ENCODE results near the gene PCGF2.

Gene PCGF2

DNA sequence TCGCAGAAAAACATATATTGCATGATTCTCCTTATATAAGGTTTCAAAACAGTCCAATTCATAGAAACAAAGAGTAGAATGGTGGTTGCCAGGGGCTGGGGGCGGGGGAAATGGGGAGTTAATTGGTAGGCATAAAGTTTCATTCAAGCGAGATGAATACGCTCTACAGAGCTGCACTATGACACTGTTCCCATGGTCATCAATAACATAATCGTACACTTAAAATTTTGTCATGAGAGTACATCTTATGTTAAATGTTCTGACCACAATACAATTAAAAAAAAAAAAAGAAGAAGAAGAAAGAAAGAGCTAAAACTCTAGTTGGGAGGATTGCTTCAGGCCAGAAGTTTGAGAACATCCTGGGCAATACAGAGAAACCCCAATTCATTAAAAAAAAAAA lies 46.1 kb upstream of the PCGF2 start:
- TF ChIP-seq ZNF8 (CRISPR knock-in tag; IDR thresholded peaks at IDR 0.05) (no peak), ZFP3 (CRISPR knock-in tag; IDR thresholded peaks at IDR 0.05) (no peak), ZFP30 (CRISPR knock-in tag; IDR thresholded peaks at IDR 0.05) (no peak), ZNF565 (CRISPR knock-in tag; conservative IDR thresholded peaks at IDR 0.05; ENCODE audit: low read depth) (no peak), TCF4 (CRISPR knock-in tag; IDR thresholded peaks at IDR 0.05; ENCODE audit: borderline replicate concordance) (no peak), RARB (CRISPR knock-in tag; IDR thresholded peaks at IDR 0.05) (no peak), TOX (CRISPR knock-in tag; IDR thresholded peaks at IDR 0.05; ENCODE audit: borderline replicate concordance) (no peak), ESRRG (CRISPR knock-in tag; IDR thresholded peaks at IDR 0.05) (no peak), BACH2 (CRISPR knock-in tag; IDR thresholded peaks at IDR 0.05; ENCODE audit: borderline replicate concordance) (no peak), ZC3H10 (CRISPR knock-in tag; IDR thresholded peaks at IDR 0.05) (no peak), SNAI2 (CRISPR knock-in tag; IDR thresholded peaks at IDR 0.05) (no peak)
- TF ChIP-seq, protein P1, sequence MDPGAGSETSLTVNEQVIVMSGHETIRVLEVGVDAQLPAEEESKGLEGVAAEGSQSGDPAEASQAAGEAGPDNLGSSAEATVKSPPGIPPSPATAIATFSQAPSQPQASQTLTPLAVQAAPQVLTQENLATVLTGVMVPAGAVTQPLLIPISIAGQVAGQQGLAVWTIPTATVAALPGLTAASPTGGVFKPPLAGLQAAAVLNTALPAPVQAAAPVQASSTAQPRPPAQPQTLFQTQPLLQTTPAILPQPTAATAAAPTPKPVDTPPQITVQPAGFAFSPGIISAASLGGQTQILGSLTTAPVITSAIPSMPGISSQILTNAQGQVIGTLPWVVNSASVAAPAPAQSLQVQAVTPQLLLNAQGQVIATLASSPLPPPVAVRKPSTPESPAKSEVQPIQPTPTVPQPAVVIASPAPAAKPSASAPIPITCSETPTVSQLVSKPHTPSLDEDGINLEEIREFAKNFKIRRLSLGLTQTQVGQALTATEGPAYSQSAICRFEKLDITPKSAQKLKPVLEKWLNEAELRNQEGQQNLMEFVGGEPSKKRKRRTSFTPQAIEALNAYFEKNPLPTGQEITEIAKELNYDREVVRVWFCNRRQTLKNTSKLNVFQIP (CRISPR knock-in tag; IDR thresholded peaks at IDR 0.05; ENCODE audit: borderline replicate concordance, low read depth) = no peak
- TF ChIP-seq, protein P2, sequence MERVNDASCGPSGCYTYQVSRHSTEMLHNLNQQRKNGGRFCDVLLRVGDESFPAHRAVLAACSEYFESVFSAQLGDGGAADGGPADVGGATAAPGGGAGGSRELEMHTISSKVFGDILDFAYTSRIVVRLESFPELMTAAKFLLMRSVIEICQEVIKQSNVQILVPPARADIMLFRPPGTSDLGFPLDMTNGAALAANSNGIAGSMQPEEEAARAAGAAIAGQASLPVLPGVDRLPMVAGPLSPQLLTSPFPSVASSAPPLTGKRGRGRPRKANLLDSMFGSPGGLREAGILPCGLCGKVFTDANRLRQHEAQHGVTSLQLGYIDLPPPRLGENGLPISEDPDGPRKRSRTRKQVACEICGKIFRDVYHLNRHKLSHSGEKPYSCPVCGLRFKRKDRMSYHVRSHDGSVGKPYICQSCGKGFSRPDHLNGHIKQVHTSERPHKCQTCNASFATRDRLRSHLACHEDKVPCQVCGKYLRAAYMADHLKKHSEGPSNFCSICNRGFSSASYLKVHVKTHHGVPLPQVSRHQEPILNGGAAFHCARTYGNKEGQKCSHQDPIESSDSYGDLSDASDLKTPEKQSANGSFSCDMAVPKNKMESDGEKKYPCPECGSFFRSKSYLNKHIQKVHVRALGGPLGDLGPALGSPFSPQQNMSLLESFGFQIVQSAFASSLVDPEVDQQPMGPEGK (CRISPR knock-in tag; IDR thresholded peaks at IDR 0.05; ENCODE audit: borderline replicate concordance) = no peak
- TF ChIP-seq, protein P3, sequence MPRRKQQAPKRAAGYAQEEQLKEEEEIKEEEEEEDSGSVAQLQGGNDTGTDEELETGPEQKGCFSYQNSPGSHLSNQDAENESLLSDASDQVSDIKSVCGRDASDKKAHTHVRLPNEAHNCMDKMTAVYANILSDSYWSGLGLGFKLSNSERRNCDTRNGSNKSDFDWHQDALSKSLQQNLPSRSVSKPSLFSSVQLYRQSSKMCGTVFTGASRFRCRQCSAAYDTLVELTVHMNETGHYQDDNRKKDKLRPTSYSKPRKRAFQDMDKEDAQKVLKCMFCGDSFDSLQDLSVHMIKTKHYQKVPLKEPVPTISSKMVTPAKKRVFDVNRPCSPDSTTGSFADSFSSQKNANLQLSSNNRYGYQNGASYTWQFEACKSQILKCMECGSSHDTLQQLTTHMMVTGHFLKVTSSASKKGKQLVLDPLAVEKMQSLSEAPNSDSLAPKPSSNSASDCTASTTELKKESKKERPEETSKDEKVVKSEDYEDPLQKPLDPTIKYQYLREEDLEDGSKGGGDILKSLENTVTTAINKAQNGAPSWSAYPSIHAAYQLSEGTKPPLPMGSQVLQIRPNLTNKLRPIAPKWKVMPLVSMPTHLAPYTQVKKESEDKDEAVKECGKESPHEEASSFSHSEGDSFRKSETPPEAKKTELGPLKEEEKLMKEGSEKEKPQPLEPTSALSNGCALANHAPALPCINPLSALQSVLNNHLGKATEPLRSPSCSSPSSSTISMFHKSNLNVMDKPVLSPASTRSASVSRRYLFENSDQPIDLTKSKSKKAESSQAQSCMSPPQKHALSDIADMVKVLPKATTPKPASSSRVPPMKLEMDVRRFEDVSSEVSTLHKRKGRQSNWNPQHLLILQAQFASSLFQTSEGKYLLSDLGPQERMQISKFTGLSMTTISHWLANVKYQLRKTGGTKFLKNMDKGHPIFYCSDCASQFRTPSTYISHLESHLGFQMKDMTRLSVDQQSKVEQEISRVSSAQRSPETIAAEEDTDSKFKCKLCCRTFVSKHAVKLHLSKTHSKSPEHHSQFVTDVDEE (CRISPR knock-in tag; IDR thresholded peaks at IDR 0.05) = no peak
- no peak for ATAC-seq

DNA sequence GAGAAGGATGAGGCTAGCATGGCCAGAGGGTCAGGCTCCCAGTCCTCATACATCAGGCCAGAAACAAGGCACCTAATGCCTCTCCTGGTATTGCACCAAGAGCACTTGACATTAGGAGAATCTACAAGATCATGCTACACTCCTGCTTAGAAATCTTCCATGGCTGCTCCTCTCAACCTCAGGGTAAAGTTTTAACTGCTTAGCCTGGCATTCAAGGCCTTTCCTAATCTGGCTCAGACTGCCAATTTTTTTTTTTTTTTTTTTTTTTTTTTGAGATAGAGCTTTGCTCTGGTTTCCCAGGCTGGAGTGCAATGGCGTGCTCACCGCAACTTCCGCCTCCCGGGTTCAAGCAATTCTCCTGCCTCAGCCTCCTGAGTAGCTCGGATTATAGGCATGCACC lies 43.0 kb upstream of the PCGF2 start:
- no peak for ATAC-seq

DNA sequence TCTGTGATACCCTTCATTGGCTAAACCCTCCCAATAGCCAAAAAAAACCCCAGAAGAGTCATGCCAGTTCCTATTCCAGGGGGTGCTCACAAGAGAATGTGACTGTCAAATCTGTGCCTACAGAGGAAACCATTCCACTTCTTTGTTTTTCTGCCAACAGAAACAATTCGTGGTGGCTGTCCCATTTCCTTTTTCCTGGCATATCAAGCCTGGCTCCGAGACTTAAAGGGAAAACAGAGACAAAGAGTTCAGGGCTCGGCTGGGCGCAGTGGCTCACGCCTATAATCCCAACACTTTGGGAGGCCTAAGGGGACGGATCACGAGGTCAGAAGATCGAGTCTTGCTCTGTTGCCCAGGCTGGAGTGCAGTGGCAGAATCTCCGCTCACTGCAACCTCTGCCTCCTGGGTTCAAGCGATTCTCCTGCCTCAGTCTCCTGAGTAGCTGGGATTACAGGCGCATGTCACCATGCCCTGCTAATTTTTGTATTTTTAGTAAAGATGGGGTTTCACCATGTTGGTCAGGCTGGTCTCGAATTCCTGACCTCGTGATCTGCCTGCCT lies 42.1 kb upstream of the PCGF2 start:
- ATAC-seq = peak; percentile 47

More for the DNA sequence above, 43.0 kb upstream of the PCGF2 start:
- no peak for TF ChIP-seq TCF4 (CRISPR knock-in tag; IDR thresholded peaks at IDR 0.05; ENCODE audit: borderline replicate concordance)
- no peak for TF ChIP-seq TOX (CRISPR knock-in tag; IDR thresholded peaks at IDR 0.05; ENCODE audit: borderline replicate concordance)
- no peak for TF ChIP-seq OSR1 (CRISPR knock-in tag; IDR thresholded peaks at IDR 0.05)
- no peak for TF ChIP-seq ARNTL (CRISPR knock-in tag; IDR thresholded peaks at IDR 0.05; ENCODE audit: borderline replicate concordance, low read depth)
- TF ChIP-seq ISL1 (CRISPR knock-in tag; IDR thresholded peaks at IDR 0.05) = no peak
- no peak for TF ChIP-seq ZFP30 (CRISPR knock-in tag; IDR thresholded peaks at IDR 0.05)
- TF ChIP-seq GLIS3 (CRISPR knock-in tag; IDR thresholded peaks at IDR 0.05) = no peak
- TF ChIP-seq RARB (CRISPR knock-in tag; IDR thresholded peaks at IDR 0.05) = no peak
- TF ChIP-seq BACH2 (CRISPR knock-in tag; IDR thresholded peaks at IDR 0.05; ENCODE audit: borderline replicate concordance) = no peak
- TF ChIP-seq, protein P4, sequence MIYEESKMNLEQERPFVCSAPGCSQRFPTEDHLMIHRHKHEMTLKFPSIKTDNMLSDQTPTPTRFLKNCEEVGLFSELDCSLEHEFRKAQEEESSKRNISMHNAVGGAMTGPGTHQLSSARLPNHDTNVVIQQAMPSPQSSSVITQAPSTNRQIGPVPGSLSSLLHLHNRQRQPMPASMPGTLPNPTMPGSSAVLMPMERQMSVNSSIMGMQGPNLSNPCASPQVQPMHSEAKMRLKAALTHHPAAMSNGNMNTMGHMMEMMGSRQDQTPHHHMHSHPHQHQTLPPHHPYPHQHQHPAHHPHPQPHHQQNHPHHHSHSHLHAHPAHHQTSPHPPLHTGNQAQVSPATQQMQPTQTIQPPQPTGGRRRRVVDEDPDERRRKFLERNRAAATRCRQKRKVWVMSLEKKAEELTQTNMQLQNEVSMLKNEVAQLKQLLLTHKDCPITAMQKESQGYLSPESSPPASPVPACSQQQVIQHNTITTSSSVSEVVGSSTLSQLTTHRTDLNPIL (CRISPR knock-in tag; IDR thresholded peaks at IDR 0.05; ENCODE audit: low read depth) = no peak
- no peak for TF ChIP-seq PPARA (CRISPR knock-in tag; IDR thresholded peaks at IDR 0.05; ENCODE audit: borderline replicate concordance)
- TF ChIP-seq CSDC2 (CRISPR knock-in tag; IDR thresholded peaks at IDR 0.05) = no peak
- TF ChIP-seq, protein P2 (CRISPR knock-in tag; IDR thresholded peaks at IDR 0.05; ENCODE audit: borderline replicate concordance) = no peak
- TF ChIP-seq ZC3H10 (CRISPR knock-in tag; IDR thresholded peaks at IDR 0.05) = no peak
- TF ChIP-seq, protein P1 (CRISPR knock-in tag; IDR thresholded peaks at IDR 0.05; ENCODE audit: borderline replicate concordance, low read depth) = no peak

Measured in SK-N-SH treated with all-trans-retinoic acid at 6 μM for 48 hours (cell line).